Omental fat pad (tissue), 4 donors: ENCODE results near the gene MAP7. TPM values are rescaled to one million over a fixed set of nuclear protein-coding genes. Genes with fewer than 3 reads are reported as not detected.

Experiments used
- ATAC-seq: fragments of 150-250 bp; one replicate; pipeline ENCODE4 v1.9.1; 2016; ENCODE audit warnings: mild to moderate bottlenecking, moderate library complexity; ENCODE audit not compliant: low FRiP score
- DNase-seq: peaks from one replicate; pipeline ENCODE4 v3.0.0-alpha.2; 2019; ENCODE audit warnings: low spot score
- total RNA-seq, 4 donors: library from RNA; depleted of rRNA; stranded (reverse); fragments of >200 nt; gene quantifications; one replicate each; pipeline ENCODE4 v1.1.0, GENCODE V29; 2016
- TF ChIP-seq, protein P1 (sequence below), 3 donors: fragments of 450-650 bp; IDR thresholded peaks; one replicate each; pipeline ENCODE4 v1.5.1; 2016 to 2017; ENCODE audit warnings: antibody characterized with exemption in 3 of 3, mild to moderate bottlenecking in 3 of 3, moderate library complexity in 2 of 3

MAP7 gene
- total RNA-seq, 4 donors from 2014 or later = 2.2 to 5.3 (median 4.5) TPM

DNA sequence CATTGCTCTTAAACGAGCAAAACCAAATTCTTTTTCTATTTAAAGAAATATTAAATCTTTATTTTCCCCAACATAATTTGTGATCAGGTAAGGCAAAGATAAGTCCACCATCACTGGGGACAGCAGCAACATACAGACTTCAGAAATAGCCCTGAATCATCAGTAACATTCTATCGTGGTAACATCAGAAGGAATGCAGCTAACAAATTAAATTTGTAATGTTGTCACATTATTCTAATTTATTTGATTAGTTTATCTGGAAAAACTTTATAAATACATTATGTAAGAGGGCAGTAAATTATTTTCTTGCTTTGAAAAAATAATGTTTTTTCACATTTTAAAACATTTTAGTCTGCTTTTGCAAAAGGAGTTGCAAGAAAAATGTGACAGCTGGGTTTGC lies 206.9 kb downstream of the MAP7 start:
- no peak for ATAC-seq
- TF ChIP-seq, protein P1, sequence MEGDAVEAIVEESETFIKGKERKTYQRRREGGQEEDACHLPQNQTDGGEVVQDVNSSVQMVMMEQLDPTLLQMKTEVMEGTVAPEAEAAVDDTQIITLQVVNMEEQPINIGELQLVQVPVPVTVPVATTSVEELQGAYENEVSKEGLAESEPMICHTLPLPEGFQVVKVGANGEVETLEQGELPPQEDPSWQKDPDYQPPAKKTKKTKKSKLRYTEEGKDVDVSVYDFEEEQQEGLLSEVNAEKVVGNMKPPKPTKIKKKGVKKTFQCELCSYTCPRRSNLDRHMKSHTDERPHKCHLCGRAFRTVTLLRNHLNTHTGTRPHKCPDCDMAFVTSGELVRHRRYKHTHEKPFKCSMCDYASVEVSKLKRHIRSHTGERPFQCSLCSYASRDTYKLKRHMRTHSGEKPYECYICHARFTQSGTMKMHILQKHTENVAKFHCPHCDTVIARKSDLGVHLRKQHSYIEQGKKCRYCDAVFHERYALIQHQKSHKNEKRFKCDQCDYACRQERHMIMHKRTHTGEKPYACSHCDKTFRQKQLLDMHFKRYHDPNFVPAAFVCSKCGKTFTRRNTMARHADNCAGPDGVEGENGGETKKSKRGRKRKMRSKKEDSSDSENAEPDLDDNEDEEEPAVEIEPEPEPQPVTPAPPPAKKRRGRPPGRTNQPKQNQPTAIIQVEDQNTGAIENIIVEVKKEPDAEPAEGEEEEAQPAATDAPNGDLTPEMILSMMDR (IDR thresholded peaks at IDR 0.05) = no peak
- DNase-seq = no peak

DNA sequence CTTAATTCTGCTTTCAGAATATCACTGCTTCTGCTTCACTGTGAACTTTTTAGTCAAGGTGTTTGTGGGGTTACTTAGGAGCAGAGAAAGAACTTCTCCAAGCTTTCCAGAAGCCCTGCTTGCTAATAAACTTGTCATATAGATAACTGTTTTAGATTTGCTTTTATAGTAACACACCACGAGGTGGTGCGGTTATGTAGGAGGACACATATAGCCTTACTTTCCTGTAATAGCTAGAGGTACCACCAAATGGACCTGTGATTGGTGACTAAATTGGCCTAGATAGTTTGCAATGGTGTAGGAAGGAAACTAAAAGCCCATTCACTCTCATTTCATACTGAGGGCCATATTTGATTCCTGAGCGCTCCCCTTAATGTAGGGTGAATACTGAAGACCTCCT lies 208.3 kb downstream of the MAP7 start:
- ATAC-seq (no peak), DNase-seq (no peak)
- TF ChIP-seq, protein P1 (IDR thresholded peaks at IDR 0.05) = no peak

DNA sequence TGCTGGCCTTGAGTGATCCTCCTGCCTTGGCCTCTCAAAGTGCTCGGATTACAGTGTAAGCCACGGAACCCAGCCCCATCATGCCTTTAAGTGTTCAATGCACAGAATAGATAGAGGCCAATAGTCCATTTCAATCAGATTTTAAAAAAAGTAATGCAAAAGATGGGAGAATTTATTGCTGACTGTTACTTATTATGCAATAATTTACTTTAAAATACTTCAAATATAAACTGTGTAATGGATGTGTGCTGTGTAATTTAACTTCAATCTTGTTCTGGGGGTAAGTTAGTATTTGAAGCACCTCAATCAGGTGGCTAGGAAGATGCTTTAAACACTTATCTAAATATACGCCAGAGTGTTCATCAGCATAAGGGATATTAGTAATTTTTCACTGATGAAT lies 208.9 kb downstream of the MAP7 start:
- ATAC-seq (no peak), DNase-seq (no peak)
- TF ChIP-seq, protein P1 (IDR thresholded peaks at IDR 0.05) = no peak

DNA sequence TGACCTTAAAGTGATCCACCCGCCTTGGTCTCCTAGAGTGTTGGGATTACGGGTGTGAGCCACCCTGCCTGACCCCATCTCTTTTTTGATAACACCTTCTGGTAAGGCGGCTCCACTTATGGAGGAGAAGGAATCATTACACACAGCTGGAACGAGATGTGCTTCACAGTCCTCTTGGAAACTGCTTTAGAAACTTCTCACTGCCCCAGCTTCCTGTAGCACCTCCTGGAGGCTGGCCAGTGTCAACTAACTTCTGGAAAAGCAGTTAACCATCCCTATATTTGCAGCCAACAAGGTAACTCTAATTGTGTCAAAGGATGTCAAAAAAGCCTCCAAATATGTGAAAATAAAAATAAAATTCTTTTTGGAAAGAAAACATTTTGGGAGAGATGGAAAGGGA lies 211.7 kb downstream of the MAP7 start:
- no peak for DNase-seq
- TF ChIP-seq, protein P1 (IDR thresholded peaks at IDR 0.05) = no peak
- no peak for ATAC-seq

DNA sequence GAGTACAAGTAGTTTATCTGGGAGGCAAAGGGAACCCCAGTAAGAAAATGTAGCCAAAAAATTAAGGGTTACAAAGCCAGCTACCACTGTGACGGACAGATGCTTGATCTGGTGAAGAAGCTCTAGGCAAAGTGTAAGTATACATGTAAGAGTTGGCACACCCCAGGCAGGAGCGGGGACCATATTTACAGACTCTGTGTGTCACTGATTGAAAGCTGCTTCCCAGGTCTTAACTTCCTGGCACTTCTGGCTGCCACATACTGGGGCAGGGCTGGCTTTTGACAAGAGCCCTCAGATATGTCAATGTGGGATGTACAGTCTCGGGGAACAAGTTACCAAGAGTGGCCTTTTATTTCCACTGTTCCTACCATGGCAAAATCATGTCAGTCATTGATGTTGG lies 212.6 kb downstream of the MAP7 start:
- no peak for DNase-seq
- TF ChIP-seq, protein P1 (IDR thresholded peaks at IDR 0.05) = no peak
- no peak for ATAC-seq

DNA sequence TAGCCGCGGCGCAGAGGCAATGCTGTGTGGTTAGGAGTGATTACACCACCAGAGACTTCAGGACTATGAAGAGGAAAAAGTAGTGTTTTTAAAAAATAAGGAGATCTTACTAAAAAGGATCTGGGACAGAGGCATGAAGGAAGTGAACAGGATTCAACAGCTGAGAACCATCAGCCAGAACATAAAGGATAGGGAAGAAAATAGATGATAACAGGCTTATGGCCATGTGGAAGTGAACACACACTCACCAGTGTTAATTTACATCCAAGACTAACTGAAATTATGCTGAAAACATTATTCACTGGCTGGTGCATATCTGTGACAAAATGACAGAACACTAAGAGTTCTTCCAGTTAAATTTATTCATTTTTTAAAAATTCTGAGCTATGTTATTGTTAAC lies 213.1 kb downstream of the MAP7 start:
- ATAC-seq (no peak), DNase-seq (no peak)
- TF ChIP-seq, protein P1 (IDR thresholded peaks at IDR 0.05) = no peak

DNA sequence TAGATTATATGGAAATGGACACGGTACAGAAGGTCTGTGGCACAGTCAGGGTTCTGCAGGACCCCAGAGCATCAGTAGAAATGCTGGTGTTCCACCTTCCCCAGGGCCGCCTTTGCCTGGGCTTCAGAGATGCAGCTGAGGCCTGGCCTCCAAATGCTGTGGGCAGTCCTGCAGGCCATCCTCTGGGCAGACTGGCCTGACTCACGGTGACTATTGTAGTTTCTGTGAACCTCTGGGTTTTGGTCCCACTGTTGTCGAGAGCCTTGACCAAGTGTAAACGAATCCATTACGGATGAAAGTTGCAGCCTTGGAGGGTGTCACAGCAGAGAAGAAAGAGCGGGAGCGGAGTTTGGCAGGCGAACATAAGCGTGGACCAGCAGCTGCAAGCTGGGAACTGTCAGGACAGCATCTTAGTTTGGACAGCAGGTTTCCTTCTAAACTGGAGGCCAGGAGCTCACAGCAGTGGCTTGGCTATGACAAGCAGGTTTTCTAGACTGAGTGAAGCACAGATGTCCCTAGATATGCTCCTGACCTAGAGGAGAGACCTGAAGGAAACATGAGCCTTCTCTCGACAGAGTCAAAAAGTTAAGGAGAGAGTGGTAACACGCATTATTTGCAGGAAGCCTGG lies 214.4 kb downstream of the MAP7 start:
- TF ChIP-seq, protein P1 (IDR thresholded peaks at IDR 0.05) = no peak
- ATAC-seq = no peak
- no peak for DNase-seq
